Activated T-helper 1 cell treated with anti-CD3 and anti-CD28 coated beads, Interleukin-12 subunit alpha, Interleukin-12 subunit beta, Interleukin-2, Interleukin-4 antibody, amounts not matched to agents 30 ng/mL and 10 ng/mL and 1 ng/mL, durations not matched to agents 14 hours and 24 hours and 36 hours (primary cell): ENCODE measurements around the gene CELF6. TPM values are rescaled to one million over a fixed set of nuclear protein-coding genes. Genes with fewer than 3 reads are reported as not detected.

Experiments used
- DNase-seq: peaks from one replicate; pipeline ENCODE4 v3.0.0; 2021; ENCODE audit warnings: low spot score
- H3K27ac Mint-ChIP-seq: one replicate; pipeline ENCODE4 v1.8.0; 2021; ENCODE audit warnings: mild to moderate bottlenecking, mixed read lengths
- H3K27me3 Mint-ChIP-seq: one replicate; pipeline ENCODE4 v1.8.0; 2022; ENCODE audit warnings: mild to moderate bottlenecking, moderate library complexity, mixed read lengths; ENCODE audit not compliant: insufficient read depth
- H3K36me3 Mint-ChIP-seq: one replicate; pipeline ENCODE4 v1.8.0; 2021; ENCODE audit warnings: low read depth, mixed read lengths
- H3K4me1 Mint-ChIP-seq: one replicate; pipeline ENCODE4 v1.8.0; 2021; ENCODE audit warnings: low read depth, mixed read lengths
- H3K4me3 Mint-ChIP-seq: one replicate; pipeline ENCODE4 v1.8.0; 2021; ENCODE audit warnings: mild to moderate bottlenecking, moderate library complexity, mixed read lengths
- H3K9me3 Mint-ChIP-seq: one replicate; pipeline ENCODE4 v1.8.0; 2021; ENCODE audit warnings: mixed read lengths
- intact Hi-C: fragments of 100-400 bp; cut with micrococcal nuclease; formaldehyde crosslinking; loops from one replicate; pipeline ENCODE4 v1.15.1; 2024
- total RNA-seq: library from RNA; stranded (reverse); gene quantifications from 2 replicates; pipeline ENCODE4 v1.2.3, GENCODE V29; 2022

CELF6 gene
- total RNA-seq, 1 donor from 2014 or later: 0.26 TPM

GRCh38 chr15:72341361-72341760 lies 21.4 kb upstream of the CELF6 start:
- no peaks in the 10 kb centered on the region for H3K4me1 Mint-ChIP-seq
- H3K27ac Mint-ChIP-seq: no peak overlapping the region
- H3K36me3 Mint-ChIP-seq: peaks cover 9% of the 10 kb centered on the region
- no peak for DNase-seq
- intact Hi-C loops: no loop called here
- no peak overlapping the region for H3K4me3 Mint-ChIP-seq
- no peaks in the 10 kb centered on the region for H3K9me3 Mint-ChIP-seq
- H3K27me3 Mint-ChIP-seq: no peaks in the 10 kb centered on the region

- Mint-ChIP-seq H3K27me3 (no peaks in the 10 kb centered on the region), H3K9me3 (no peaks in the 10 kb centered on the region), H3K36me3 (peaks cover 4% of the 10 kb centered on the region), H3K27ac (no peak overlapping the region), H3K4me3 (no peak overlapping the region), H3K4me1 (no peaks in the 10 kb centered on the region)
- intact Hi-C loops: no loop called here
- DNase-seq: no peak
Measured at GRCh38 chr15:72340366-72340765, 20.4 kb upstream of the CELF6 start.

- intact Hi-C loops: no loop called here
- H3K27ac Mint-ChIP-seq: no peak overlapping the region
- H3K36me3 Mint-ChIP-seq: peaks cover 2% of the 10 kb centered on the region
- no peaks in the 10 kb centered on the region for H3K27me3 Mint-ChIP-seq
- no peaks in the 10 kb centered on the region for H3K4me1 Mint-ChIP-seq
- no peak for DNase-seq
- no peak overlapping the region for H3K4me3 Mint-ChIP-seq
- H3K9me3 Mint-ChIP-seq: no peaks in the 10 kb centered on the region
Measured at GRCh38 chr15:72339777-72340177, 19.8 kb upstream of the CELF6 start.

GRCh38 chr15:72338617-72339321 lies 18.8 kb upstream of the CELF6 start:
- H3K4me3 Mint-ChIP-seq: no peak overlapping the region
- intact Hi-C loops: no loop called here

GRCh38 chr15:72338148-72338547 lies 18.2 kb upstream of the CELF6 start:
- no peak for DNase-seq
- Mint-ChIP-seq H3K36me3 (peaks cover 2% of the 10 kb centered on the region), H3K9me3 (no peaks in the 10 kb centered on the region), H3K4me3 (no peak overlapping the region), H3K27me3 (no peaks in the 10 kb centered on the region), H3K27ac (no peak overlapping the region), H3K4me1 (no peaks in the 10 kb centered on the region)
- intact Hi-C loops: no loop called here

More at GRCh38 chr15:72338617-72339321, 18.8 kb upstream of the CELF6 start:
- Mint-ChIP-seq H3K4me1 (no peaks in the 10 kb centered on the region), H3K27me3 (no peaks in the 10 kb centered on the region), H3K27ac (no peak overlapping the region), H3K9me3 (no peaks in the 10 kb centered on the region), H3K36me3 (peaks cover 2% of the 10 kb centered on the region)
- no peak for DNase-seq

GRCh38 chr15:72334842-72335241 lies 14.9 kb upstream of the CELF6 start:
- Mint-ChIP-seq H3K4me3 (no peak overlapping the region), H3K9me3 (no peaks in the 10 kb centered on the region), H3K27me3 (no peaks in the 10 kb centered on the region), H3K36me3 (peaks cover under 1% of the 10 kb centered on the region), H3K27ac (no peak overlapping the region), H3K4me1 (no peaks in the 10 kb centered on the region)
- intact Hi-C loops: no loop called here
- DNase-seq: no peak

- no peak for DNase-seq
- Mint-ChIP-seq H3K9me3 (no peaks in the 10 kb centered on the region), H3K4me1 (no peaks in the 10 kb centered on the region), H3K36me3 (no peaks in the 10 kb centered on the region), H3K27me3 (no peaks in the 10 kb centered on the region), H3K27ac (no peak overlapping the region), H3K4me3 (no peak overlapping the region)
- intact Hi-C loops: no loop called here
Measured at GRCh38 chr15:72331021-72331420, 11.1 kb upstream of the CELF6 start.

GRCh38 chr15:72323752-72324151 lies 3.8 kb upstream of the CELF6 start:
- no peak overlapping the region for H3K4me3 Mint-ChIP-seq
- DNase-seq: no peak
- peaks cover 11% of the 10 kb centered on the region for H3K27me3 Mint-ChIP-seq
- H3K36me3 Mint-ChIP-seq: peaks cover 5% of the 10 kb centered on the region
- peaks cover 14% of the 10 kb centered on the region for H3K4me1 Mint-ChIP-seq
- H3K27ac Mint-ChIP-seq: no peak overlapping the region
- H3K9me3 Mint-ChIP-seq: peaks cover 3% of the 10 kb centered on the region
- intact Hi-C loops: no loop called here

GRCh38 chr15:72319360-72319984 lies 485 bp downstream of the CELF6 start:
- Mint-ChIP-seq H3K4me3 (peak overlapping the region; percentile 82), H3K36me3 (peaks cover 5% of the 10 kb centered on the region), H3K4me1 (peaks cover 19% of the 10 kb centered on the region), H3K27me3 (peaks cover 21% of the 10 kb centered on the region), H3K27ac (peak overlapping the region; percentile 60), H3K9me3 (peaks cover 3% of the 10 kb centered on the region)
- intact Hi-C loops: loop anchor here (10.0 kb wide), 1 partner anchor 355 kb away; no protein-coding TSS in a partner anchor
- peak; percentile 39 for DNase-seq

- H3K27ac Mint-ChIP-seq: no peak overlapping the region
- peaks cover 19% of the 10 kb centered on the region for H3K4me1 Mint-ChIP-seq
- H3K9me3 Mint-ChIP-seq: no peaks in the 10 kb centered on the region
- no peak for DNase-seq
- H3K4me3 Mint-ChIP-seq: peak overlapping the region; percentile 82
- peaks cover 21% of the 10 kb centered on the region for H3K27me3 Mint-ChIP-seq
- intact Hi-C loops: loop anchor here (10.0 kb wide), 1 partner anchor 356 kb away; no protein-coding TSS in a partner anchor
- H3K36me3 Mint-ChIP-seq: peaks cover 3% of the 10 kb centered on the region
Measured at GRCh38 chr15:72318408-72318942, 1.5 kb downstream of the CELF6 start.

GRCh38 chr15:72315706-72316370 lies 4.1 kb downstream of the CELF6 start:
- peaks cover 17% of the 10 kb centered on the region for H3K4me1 Mint-ChIP-seq
- H3K27me3 Mint-ChIP-seq: peaks cover 19% of the 10 kb centered on the region
- H3K36me3 Mint-ChIP-seq: peaks cover 3% of the 10 kb centered on the region
- no peaks in the 10 kb centered on the region for H3K9me3 Mint-ChIP-seq
- intact Hi-C loops: loop anchor here (10.0 kb wide), 1 partner anchor 359 kb away; no protein-coding TSS in a partner anchor
- H3K27ac Mint-ChIP-seq: no peak overlapping the region
- H3K4me3 Mint-ChIP-seq: no peak overlapping the region
- no peak for DNase-seq

GRCh38 chr15:72313881-72314280 lies 6.1 kb downstream of the CELF6 start:
- H3K36me3 Mint-ChIP-seq: no peaks in the 10 kb centered on the region
- DNase-seq: no peak
- no peak overlapping the region for H3K27ac Mint-ChIP-seq
- intact Hi-C loops: loop anchor here (2.0 to 10.0 kb wide), 3 partner anchors 63 to 361 kb away; partner anchors contain the start of gene HEXA
- H3K9me3 Mint-ChIP-seq: no peaks in the 10 kb centered on the region
- no peak overlapping the region for H3K4me3 Mint-ChIP-seq
- H3K27me3 Mint-ChIP-seq: peaks cover 11% of the 10 kb centered on the region
- peaks cover 6% of the 10 kb centered on the region for H3K4me1 Mint-ChIP-seq

GRCh38 chr15:72313448-72313840 lies 6.5 kb downstream of the CELF6 start:
- H3K4me3 Mint-ChIP-seq: no peak overlapping the region
- DNase-seq: no peak
- H3K9me3 Mint-ChIP-seq: no peaks in the 10 kb centered on the region
- peaks cover 1% of the 10 kb centered on the region for H3K4me1 Mint-ChIP-seq
- peaks cover 7% of the 10 kb centered on the region for H3K27me3 Mint-ChIP-seq
- no peaks in the 10 kb centered on the region for H3K36me3 Mint-ChIP-seq
- no peak overlapping the region for H3K27ac Mint-ChIP-seq
- intact Hi-C loops: loop anchor here (2.0 to 10.0 kb wide), 3 partner anchors 64 to 361 kb away; partner anchors contain the start of gene HEXA
